T-helper 9 cell (primary cell): ENCODE measurements around the gene GOLGA2.

Experiments used
- DNase-seq: peaks from one replicate; pipeline ENCODE4 v3.0.0-alpha.2; 2020
- total RNA-seq, 2 donors: gene quantifications; one replicate each; lab custom pipeline; 2026; lab: John Stamatoyannopoulos, UW

Gene GOLGA2
- total RNA-seq, result 58.4 to 64.2 reads per million in 2 donors

GRCh38 chr9:128275198-128276007, at the start of gene GOLGA2:
Gene GOLGA2 (minus strand): TSS chr9:128276007. CDS start chr9:128275976, 31 bp downstream.
- DNase-seq, result peak; percentile 10

GRCh38 chr9:128324401-128324800, 48.6 kb upstream of the GOLGA2 start:
- no peak for DNase-seq

GRCh38 chr9:128323791-128324190, 48.0 kb upstream of the GOLGA2 start:
- DNase-seq, result no peak

GRCh38 chr9:128323212-128323730, 47.5 kb upstream of the GOLGA2 start:
- DNase-seq, result no peak

GRCh38 chr9:128322404-128323211, 46.8 kb upstream of the GOLGA2 start, which contains the start of the genes COQ4 and TRUB2:
Gene COQ4 (plus strand): TSS chr9:128322839. CDS start chr9:128322859, 20 bp downstream.
Gene TRUB2 (minus strand): TSS chr9:128322447. CDS start chr9:128322408, 39 bp downstream.
- DNase-seq, result peak; percentile 90

GRCh38 chr9:128321879-128322403, 46.1 kb upstream of the GOLGA2 start:
- no peak for DNase-seq

GRCh38 chr9:128321343-128321742, 45.5 kb upstream of the GOLGA2 start:
- DNase-seq, result no peak

GRCh38 chr9:128317629-128318028, 41.8 kb upstream of the GOLGA2 start:
- DNase-seq, result no peak

GRCh38 chr9:128316421-128316820, 40.6 kb upstream of the GOLGA2 start:
- DNase-seq, result no peak

GRCh38 chr9:128314697-128315096, 38.9 kb upstream of the GOLGA2 start:
- DNase-seq, result no peak

- no peak for DNase-seq
Observed at GRCh38 chr9:128310461-128310860, 34.7 kb upstream of the GOLGA2 start.

- DNase-seq, result no peak
Observed at GRCh38 chr9:128309551-128309950, 33.7 kb upstream of the GOLGA2 start.

- DNase-seq, result no peak
Observed at GRCh38 chr9:128304971-128305288, 29.1 kb upstream of the GOLGA2 start.

- no peak for DNase-seq
Observed at GRCh38 chr9:128304136-128304970, 28.5 kb upstream of the GOLGA2 start.

GRCh38 chr9:128298535-128299482, 23.0 kb upstream of the GOLGA2 start:
- DNase-seq, result no peak

GRCh38 chr9:128297221-128297773, 21.5 kb upstream of the GOLGA2 start:
- no peak for DNase-seq

GRCh38 chr9:128296340-128297220, 20.8 kb upstream of the GOLGA2 start:
- DNase-seq, result no peak

- no peak for DNase-seq
Observed at GRCh38 chr9:128294142-128294541, 18.3 kb upstream of the GOLGA2 start.

GRCh38 chr9:128293091-128293490, 17.3 kb upstream of the GOLGA2 start:
- no peak for DNase-seq

GRCh38 chr9:128292009-128292408, 16.2 kb upstream of the GOLGA2 start:
- DNase-seq, result no peak
